Measurements from ENCODE around the gene PTPRG.

DNA sequence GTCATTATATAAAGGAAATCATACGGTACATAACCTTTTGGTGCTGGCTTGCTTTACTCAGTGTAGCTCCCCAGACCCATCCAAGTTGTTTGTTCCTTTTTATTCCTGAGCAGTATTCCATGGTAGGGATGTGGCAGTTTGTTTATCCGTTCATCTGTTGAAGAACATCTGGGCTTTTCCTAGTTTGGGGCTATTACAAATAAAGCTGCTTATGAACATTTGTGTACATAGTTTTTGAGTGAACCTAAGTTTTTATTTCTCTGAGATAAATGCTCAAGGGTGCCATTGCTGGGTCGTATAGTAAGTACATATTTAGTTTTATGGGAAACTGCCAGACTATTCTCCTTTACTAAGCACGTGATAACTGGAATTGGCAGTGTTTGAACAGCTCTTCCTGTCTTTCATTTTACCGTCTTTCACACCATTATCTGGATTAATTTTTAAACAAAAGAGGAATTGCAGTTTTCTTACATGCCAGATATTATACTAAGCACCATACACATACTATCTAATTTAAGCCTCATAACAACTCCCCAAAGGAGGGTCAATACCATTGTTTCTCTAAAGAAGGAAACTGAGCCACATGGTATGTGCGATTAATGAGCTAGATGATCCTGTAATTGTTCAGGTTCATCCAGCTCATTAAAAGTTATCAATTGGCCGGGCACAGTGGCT lies 85.6 kb downstream of the PTPRG start:
- TF ChIP-seq, protein P1, sequence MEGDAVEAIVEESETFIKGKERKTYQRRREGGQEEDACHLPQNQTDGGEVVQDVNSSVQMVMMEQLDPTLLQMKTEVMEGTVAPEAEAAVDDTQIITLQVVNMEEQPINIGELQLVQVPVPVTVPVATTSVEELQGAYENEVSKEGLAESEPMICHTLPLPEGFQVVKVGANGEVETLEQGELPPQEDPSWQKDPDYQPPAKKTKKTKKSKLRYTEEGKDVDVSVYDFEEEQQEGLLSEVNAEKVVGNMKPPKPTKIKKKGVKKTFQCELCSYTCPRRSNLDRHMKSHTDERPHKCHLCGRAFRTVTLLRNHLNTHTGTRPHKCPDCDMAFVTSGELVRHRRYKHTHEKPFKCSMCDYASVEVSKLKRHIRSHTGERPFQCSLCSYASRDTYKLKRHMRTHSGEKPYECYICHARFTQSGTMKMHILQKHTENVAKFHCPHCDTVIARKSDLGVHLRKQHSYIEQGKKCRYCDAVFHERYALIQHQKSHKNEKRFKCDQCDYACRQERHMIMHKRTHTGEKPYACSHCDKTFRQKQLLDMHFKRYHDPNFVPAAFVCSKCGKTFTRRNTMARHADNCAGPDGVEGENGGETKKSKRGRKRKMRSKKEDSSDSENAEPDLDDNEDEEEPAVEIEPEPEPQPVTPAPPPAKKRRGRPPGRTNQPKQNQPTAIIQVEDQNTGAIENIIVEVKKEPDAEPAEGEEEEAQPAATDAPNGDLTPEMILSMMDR (conservative IDR thresholded peaks at IDR 0.05; ENCODE audit: low read length) = no peak
- TF ChIP-seq EZH2phosphoT487 (IDR thresholded peaks at IDR 0.05; ENCODE audit: borderline replicate concordance) = no peak

Measured in Loucy (cell line).